Fibroblast of pulmonary artery (primary cell): ENCODE data around the gene GPR151.

ENCODE experiments used
- DNase-seq: peaks from one replicate; pipeline ENCODE4 v3.0.0-alpha.2; 2010; ENCODE audit warnings: low read depth
- H3K4me3 ChIP-seq: replicated peaks from 2 replicates; pipeline ENCODE4 v1.5.1; 2011; ENCODE audit warnings: low read depth, mild to moderate bottlenecking, control low read depth, low read length, moderate library complexity
- TF ChIP-seq, protein P1 (sequence below): IDR thresholded peaks from 2 replicates; pipeline ENCODE4 v1.5.1; 2011; ENCODE audit warnings: mild to moderate bottlenecking, control low read depth, low read length, inconsistent platforms; ENCODE audit errors: missing control alignments

The GPR151 gene

DNA sequence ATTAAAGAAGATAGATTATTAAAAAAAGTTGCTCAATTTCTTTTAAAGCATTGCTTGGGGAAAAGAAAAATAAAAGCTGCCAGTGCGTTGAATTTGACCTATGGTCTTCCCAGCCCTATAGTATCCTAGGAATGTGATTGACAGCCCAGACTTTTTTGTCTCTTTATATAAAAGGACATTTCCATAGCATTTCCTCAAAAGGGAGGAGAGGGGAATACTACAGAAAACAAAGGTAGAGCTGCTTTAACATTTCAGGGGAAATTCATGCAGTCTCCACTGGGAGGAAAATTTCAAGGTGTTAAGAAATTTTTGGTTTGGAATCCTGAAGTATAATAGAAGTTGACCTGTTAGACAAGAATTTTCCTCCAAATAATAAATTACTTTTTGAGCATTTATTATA lies 17.9 kb upstream of the GPR151 start:
- TF ChIP-seq, protein P1, sequence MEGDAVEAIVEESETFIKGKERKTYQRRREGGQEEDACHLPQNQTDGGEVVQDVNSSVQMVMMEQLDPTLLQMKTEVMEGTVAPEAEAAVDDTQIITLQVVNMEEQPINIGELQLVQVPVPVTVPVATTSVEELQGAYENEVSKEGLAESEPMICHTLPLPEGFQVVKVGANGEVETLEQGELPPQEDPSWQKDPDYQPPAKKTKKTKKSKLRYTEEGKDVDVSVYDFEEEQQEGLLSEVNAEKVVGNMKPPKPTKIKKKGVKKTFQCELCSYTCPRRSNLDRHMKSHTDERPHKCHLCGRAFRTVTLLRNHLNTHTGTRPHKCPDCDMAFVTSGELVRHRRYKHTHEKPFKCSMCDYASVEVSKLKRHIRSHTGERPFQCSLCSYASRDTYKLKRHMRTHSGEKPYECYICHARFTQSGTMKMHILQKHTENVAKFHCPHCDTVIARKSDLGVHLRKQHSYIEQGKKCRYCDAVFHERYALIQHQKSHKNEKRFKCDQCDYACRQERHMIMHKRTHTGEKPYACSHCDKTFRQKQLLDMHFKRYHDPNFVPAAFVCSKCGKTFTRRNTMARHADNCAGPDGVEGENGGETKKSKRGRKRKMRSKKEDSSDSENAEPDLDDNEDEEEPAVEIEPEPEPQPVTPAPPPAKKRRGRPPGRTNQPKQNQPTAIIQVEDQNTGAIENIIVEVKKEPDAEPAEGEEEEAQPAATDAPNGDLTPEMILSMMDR, result no peak
- H3K4me3 ChIP-seq, result no peak overlapping the region
- no peak for DNase-seq

GRCh38 chr5:146533260-146533857 lies 17.4 kb upstream of the GPR151 start:
- TF ChIP-seq, protein P1, result peak; percentile 91
- no peak overlapping the region for H3K4me3 ChIP-seq
- DNase-seq, result peak; percentile 66

- no peak for DNase-seq
- TF ChIP-seq, protein P1, result no peak
- H3K4me3 ChIP-seq, result no peak overlapping the region
Measured at GRCh38 chr5:146529984-146530383, 14.0 kb upstream of the GPR151 start.

- H3K4me3 ChIP-seq, result no peak overlapping the region
- DNase-seq, result peak; percentile 33
- TF ChIP-seq, protein P1, result peak; percentile 27
Measured at GRCh38 chr5:146528236-146528635, 12.2 kb upstream of the GPR151 start.

GRCh38 chr5:146527785-146528184 lies 11.8 kb upstream of the GPR151 start:
- TF ChIP-seq, protein P1, result no peak
- H3K4me3 ChIP-seq, result no peak overlapping the region
- no peak for DNase-seq

GRCh38 chr5:146523698-146524097 lies 7.7 kb upstream of the GPR151 start:
- no peak for DNase-seq
- no peak overlapping the region for H3K4me3 ChIP-seq
- TF ChIP-seq, protein P1, result no peak
